Retinal pigment epithelial cell (primary cell): Measurements from ENCODE around the gene RASGRP2.

Experiments used
- DNase-seq: peaks from one replicate; pipeline ENCODE4 v3.0.0-alpha.2; 2010; ENCODE audit warnings: low read depth
- H3K4me3 ChIP-seq: 2 replicates; pipeline ENCODE4 v1.5.1; 2011; ENCODE audit warnings: mild to moderate bottlenecking, low read length, control low read depth, moderate library complexity
- CTCF ChIP-seq: conservative IDR thresholded peaks from 2 replicates; pipeline ENCODE4 v1.5.1; 2011; ENCODE audit warnings: low read depth, low read length, control low read depth, inconsistent platforms

Gene RASGRP2

GRCh38 chr11:64716473-64717267, 27.3 kb downstream of the RASGRP2 start:
- no peak for DNase-seq
- no peak for TF ChIP-seq CTCF
- no peak overlapping the region for H3K4me3 ChIP-seq

- H3K4me3 ChIP-seq = no peak overlapping the region
- TF ChIP-seq CTCF = no peak
- DNase-seq = no peak
Observed at GRCh38 chr11:64715756-64716472, 28.0 kb downstream of the RASGRP2 start.

- no peak for DNase-seq
- H3K4me3 ChIP-seq = no peak overlapping the region
- no peak for TF ChIP-seq CTCF
Observed at GRCh38 chr11:64715110-64715509, 28.8 kb downstream of the RASGRP2 start.

- H3K4me3 ChIP-seq = no peak overlapping the region
- TF ChIP-seq CTCF = no peak
- DNase-seq = no peak
Observed at GRCh38 chr11:64714666-64715065, 29.3 kb downstream of the RASGRP2 start.

GRCh38 chr11:64713781-64714363, 30.1 kb downstream of the RASGRP2 start:
- no peak for DNase-seq
- no peak overlapping the region for H3K4me3 ChIP-seq
- no peak for TF ChIP-seq CTCF

- no peak for DNase-seq
Observed at GRCh38 chr11:64713016-64713707, 30.8 kb downstream of the RASGRP2 start.

More at GRCh38 chr11:64713016-64713707, 30.8 kb downstream of the RASGRP2 start:
- TF ChIP-seq CTCF = no peak
- no peak overlapping the region for H3K4me3 ChIP-seq
